SK-N-SH (cell line): ENCODE measurements around the gene TEX28. TPM values are rescaled to one million over a fixed set of nuclear protein-coding genes. Genes with fewer than 3 reads are reported as not detected.

Experiments used
- CTCF ChIA-PET: fragments of 300-600, 350-600 bp; formaldehyde crosslinking; extraction: SDS; loops from one replicate; lab custom pipeline; 2021; lab: Yijun Ruan, JAX
- POLR2A ChIA-PET: fragments of 350-600 bp; sonication (Branson Sonifier 250); formaldehyde crosslinking; extraction: SDS; loops from one replicate; lab custom pipeline; 2020; ENCODE audit warnings: antibody characterized with exemption, inconsistent platforms; lab: Yijun Ruan, JAX
- DNase-seq: peaks from one replicate; pipeline ENCODE4 v3.0.0; 2012
- H2AFZ ChIP-seq: fragments of 200-600 bp; sonication (generic); 2 replicates; pipeline ENCODE4 v1.8.1; 2016; ENCODE audit warnings: antibody characterized with exemption, mild to moderate bottlenecking, low read depth
- H3F3A ChIP-seq: fragments of 200-600 bp; sonication (generic); replicated peaks from 2 replicates; pipeline ENCODE3; 2016; ENCODE audit warnings: antibody characterized with exemption, mild to moderate bottlenecking; ENCODE audit not compliant: insufficient read depth
- H3K27ac ChIP-seq, 2 experiments: fragments of 200-500 bp in 1 of 2; fragments of 200-600 bp in 1 of 2; sonication (Bioruptor generic) in 1 of 2; sonication (generic), shearing (Covaris generic) in 1 of 2; 2 replicates each; pipeline versions ENCODE4 v1.5.1 to v1.6.1; 2014 to 2016; ENCODE audit warnings: low read depth in 2 of 2, inconsistent platforms in 1 of 2, low read length in 1 of 2, mild to moderate bottlenecking in 1 of 2, mixed read lengths in 1 of 2
- H3K27me3 ChIP-seq: fragments of 200-600 bp; sonication (generic), shearing (Covaris generic); 2 replicates; pipeline ENCODE4 v1.6.1; 2016; ENCODE audit warnings: mixed run types; ENCODE audit not compliant: insufficient read depth
- H3K36me3 ChIP-seq, 2 experiments: fragments of 200-500 bp in 1 of 2; fragments of 200-600 bp in 1 of 2; sonication (Bioruptor generic) in 1 of 2; sonication (generic) in 1 of 2; replicated peaks in 1 of 2; 2 replicates each; pipeline versions ENCODE3 to v1.5.1; 2014 to 2016; ENCODE audit warnings: low read length in 1 of 2, mild to moderate bottlenecking in 1 of 2; ENCODE audit not compliant: insufficient read depth in 2 of 2, control insufficient read depth in 1 of 2
- H3K4me1 ChIP-seq, 2 experiments: fragments of 200-500 bp in 1 of 2; fragments of 200-600 bp in 1 of 2; sonication (Bioruptor generic) in 1 of 2; sonication (generic), shearing (Covaris generic) in 1 of 2; 2 replicates each; pipeline versions ENCODE4 v1.5.1 to v1.6.1; 2014 to 2016; ENCODE audit warnings: low read depth in 1 of 2, low read length in 1 of 2, mixed run types in 1 of 2; ENCODE audit not compliant: insufficient read depth in 2 of 2, control insufficient read depth in 1 of 2
- H3K4me2 ChIP-seq: fragments of 200-600 bp; sonication (generic), shearing (Covaris generic); 2 replicates; pipeline ENCODE4 v1.6.1; 2017; ENCODE audit warnings: mixed run types
- H3K4me3 ChIP-seq, 2 experiments: fragments of 200-500 bp in 1 of 2; fragments of 200-600 bp in 1 of 2; sonication (Bioruptor generic) in 1 of 2; sonication (generic), shearing (Covaris generic) in 1 of 2; 2 replicates each; pipeline versions ENCODE4 v1.5.1 to v1.8.1; 2014 to 2016; ENCODE audit warnings: low read depth in 2 of 2, inconsistent platforms in 1 of 2, low read length in 1 of 2, mild to moderate bottlenecking in 1 of 2, mixed read lengths in 1 of 2, moderate library complexity in 1 of 2
- H3K79me2 ChIP-seq: fragments of 200-600 bp; sonication (generic); 2 replicates; pipeline ENCODE4 v1.8.1; 2017; ENCODE audit warnings: mild to moderate bottlenecking; ENCODE audit not compliant: insufficient read depth
- H3K9ac ChIP-seq: fragments of 200-600 bp; sonication (generic); 2 replicates; pipeline ENCODE4 v1.6.1; 2017; ENCODE audit warnings: mixed run types
- H3K9me2 ChIP-seq: fragments of 200-600 bp; sonication (generic); 2 replicates; pipeline ENCODE4 v1.6.1; 2017; ENCODE audit warnings: mixed run types
- H3K9me3 ChIP-seq: fragments of 200-600 bp; sonication (generic); 2 replicates; pipeline ENCODE4 v1.6.1; 2017; ENCODE audit warnings: mixed run types, mild to moderate bottlenecking, moderate library complexity
- H4K20me1 ChIP-seq: fragments of 200-600 bp; sonication (generic); 2 replicates; pipeline ENCODE4 v1.6.1; 2017; ENCODE audit warnings: mild to moderate bottlenecking, mixed run types; ENCODE audit not compliant: insufficient read depth
- ELF1 ChIP-seq: IDR thresholded peaks from 2 replicates; pipeline ENCODE4 v1.4.0; 2012
- EP300 ChIP-seq, 2 experiments: IDR thresholded peaks; 2 replicates each; pipeline versions ENCODE4 v1.4.0 to v1.6.1; 2012; ENCODE audit warnings: borderline replicate concordance in 1 of 2, low read depth in 1 of 2, low read length in 1 of 2
- EZH2phosphoT487 ChIP-seq: fragments of 200-600 bp; sonication (generic); IDR thresholded peaks from 2 replicates; pipeline ENCODE4 v1.6.1; 2017; ENCODE audit warnings: low read depth, mixed run types, mild to moderate bottlenecking, antibody characterized with exemption, moderate library complexity, borderline replicate concordance
- FOSL2 ChIP-seq: IDR thresholded peaks from 2 replicates; pipeline ENCODE4 v1.4.0; 2012; ENCODE audit warnings: low read depth, mild to moderate bottlenecking, moderate library complexity, borderline replicate concordance
- FOXJ3 ChIP-seq: sonication (generic); formaldehyde crosslinking; IDR thresholded peaks from 2 replicates; pipeline ENCODE4 v1.5.1; 2020; ENCODE audit warnings: mild to moderate bottlenecking, missing genetic modification reagents
- GABPA ChIP-seq: IDR thresholded peaks from 2 replicates; pipeline ENCODE4 v1.4.0; 2012; ENCODE audit warnings: low read depth, mild to moderate bottlenecking
- GATA2 ChIP-seq: sonication (generic); formaldehyde crosslinking; IDR thresholded peaks from 2 replicates; pipeline ENCODE4 v1.5.0; 2020; ENCODE audit warnings: mild to moderate bottlenecking, missing genetic modification reagents
- IRF3 ChIP-seq: fragments of 150-350 bp; IDR thresholded peaks from 2 replicates; pipeline ENCODE4 v1.6.1; 2016; ENCODE audit warnings: mild to moderate bottlenecking, low read depth, low read length
- JUND ChIP-seq: IDR thresholded peaks from 2 replicates; pipeline ENCODE4 v1.4.0; 2012
- MAX ChIP-seq: IDR thresholded peaks from 2 replicates; pipeline ENCODE4 v1.4.0; 2012; ENCODE audit warnings: low read depth
- MXI1 ChIP-seq: IDR thresholded peaks from 2 replicates; pipeline ENCODE4 v1.6.1; 2012; ENCODE audit warnings: mild to moderate bottlenecking, low read depth, low read length, improper control_type of control experiment
- NFIC ChIP-seq: IDR thresholded peaks from 2 replicates; pipeline ENCODE4 v1.4.0; 2012; ENCODE audit warnings: borderline replicate concordance
- PBX3 ChIP-seq: IDR thresholded peaks from 2 replicates; pipeline ENCODE4; 2012
- RAD21 ChIP-seq: IDR thresholded peaks from 2 replicates; pipeline ENCODE4 v1.6.1; 2012; ENCODE audit warnings: mild to moderate bottlenecking, low read length
- RCOR1 ChIP-seq: fragments of 150-350 bp; IDR thresholded peaks from 2 replicates; pipeline ENCODE4 v1.6.1; 2017; ENCODE audit warnings: antibody characterized with exemption, low read length
- RFX5 ChIP-seq: IDR thresholded peaks from 2 replicates; pipeline ENCODE4 v1.6.1; 2012; ENCODE audit warnings: mild to moderate bottlenecking, improper control_type of control experiment, low read length
- SIN3A ChIP-seq: IDR thresholded peaks from 2 replicates; pipeline ENCODE4 v1.6.1; 2012; ENCODE audit warnings: low read depth, mild to moderate bottlenecking, low read length, moderate library complexity, borderline replicate concordance
- TCF12 ChIP-seq: IDR thresholded peaks from 2 replicates; pipeline ENCODE4 v1.4.0; 2012
- USF1 ChIP-seq: IDR thresholded peaks from 2 replicates; pipeline ENCODE4 v1.4.0; 2012; ENCODE audit warnings: low read depth, borderline replicate concordance
- YY1 ChIP-seq: IDR thresholded peaks from 2 replicates; pipeline ENCODE4 v1.4.0; 2012; ENCODE audit warnings: low read depth, mild to moderate bottlenecking
- WGBS: methylation state at CpG from one replicate; pipeline ENCODE4 v1.1.6; 2017; ENCODE audit warnings: low lambda C conversion rate; 5-methylcytosine and 5-hydroxymethylcytosine counted together
- polyA plus RNA-seq, 3 experiments: library from polyadenylated mRNA; depleted of rRNA; stranded (reverse); fragments of >200 nt; gene quantifications; 2 replicates each; pipeline ENCODE4 v1.2.3, GENCODE V29; 2012
- TF ChIP-seq, protein P1 (sequence below): fragments of 200-600 bp; sonication (generic); IDR thresholded peaks from 2 replicates; pipeline ENCODE4 v1.6.1; 2017; ENCODE audit warnings: antibody characterized with exemption, mild to moderate bottlenecking, moderate library complexity

The TEX28 gene
- polyA plus RNA-seq, 1 of the 3 experiments (the other 2 are of a cell fraction): not detected

GRCh38 chrX:154334496-154334895 lies 39.6 kb upstream of the TEX28 start:
- Histone ChIP-seq H3K36me3 (no peaks in the 10 kb centered on the region), H3K4me1 (no peaks in the 10 kb centered on the region), H4K20me1 (no peaks in the 10 kb centered on the region), H3K4me3 (no peak overlapping the region), H3K27ac (no peak overlapping the region), H3K9me2 (no peaks in the 10 kb centered on the region), H3K79me2 (no peaks in the 10 kb centered on the region), H3K9me3 (no peaks in the 10 kb centered on the region), H3F3A (no peaks in the 10 kb centered on the region), H3K27me3 (peaks cover 41% of the 10 kb centered on the region; the same call in 1 of the 2 replicates), H3K4me2 (no peak overlapping the region), H2AFZ (no peak overlapping the region), H3K9ac (no peak overlapping the region)
- ChIA-PET POLR2A (no interaction called here), CTCF (interaction anchor here (1.5 kb wide), 1 partner anchor 26 kb away, joined by 5 read pairs; no protein-coding TSS in a partner anchor)
- 59% methylated on average over 10 of the region's 10 CpGs for WGBS
- no peak for DNase-seq
- no peak for TF ChIP-seq NFIC
- TF ChIP-seq RFX5: no peak
- TF ChIP-seq EZH2phosphoT487: no peak
- TF ChIP-seq IRF3: no peak
- TF ChIP-seq RAD21: no peak
- no peak for TF ChIP-seq FOSL2
- TF ChIP-seq, protein P1, sequence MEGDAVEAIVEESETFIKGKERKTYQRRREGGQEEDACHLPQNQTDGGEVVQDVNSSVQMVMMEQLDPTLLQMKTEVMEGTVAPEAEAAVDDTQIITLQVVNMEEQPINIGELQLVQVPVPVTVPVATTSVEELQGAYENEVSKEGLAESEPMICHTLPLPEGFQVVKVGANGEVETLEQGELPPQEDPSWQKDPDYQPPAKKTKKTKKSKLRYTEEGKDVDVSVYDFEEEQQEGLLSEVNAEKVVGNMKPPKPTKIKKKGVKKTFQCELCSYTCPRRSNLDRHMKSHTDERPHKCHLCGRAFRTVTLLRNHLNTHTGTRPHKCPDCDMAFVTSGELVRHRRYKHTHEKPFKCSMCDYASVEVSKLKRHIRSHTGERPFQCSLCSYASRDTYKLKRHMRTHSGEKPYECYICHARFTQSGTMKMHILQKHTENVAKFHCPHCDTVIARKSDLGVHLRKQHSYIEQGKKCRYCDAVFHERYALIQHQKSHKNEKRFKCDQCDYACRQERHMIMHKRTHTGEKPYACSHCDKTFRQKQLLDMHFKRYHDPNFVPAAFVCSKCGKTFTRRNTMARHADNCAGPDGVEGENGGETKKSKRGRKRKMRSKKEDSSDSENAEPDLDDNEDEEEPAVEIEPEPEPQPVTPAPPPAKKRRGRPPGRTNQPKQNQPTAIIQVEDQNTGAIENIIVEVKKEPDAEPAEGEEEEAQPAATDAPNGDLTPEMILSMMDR: no peak
- TF ChIP-seq EP300 (IDR thresholded peaks at IDR 0.05; ENCODE audit: borderline replicate concordance in 1 of 2, low read depth in 1 of 2, low read length in 1 of 2): no peak

DNA sequence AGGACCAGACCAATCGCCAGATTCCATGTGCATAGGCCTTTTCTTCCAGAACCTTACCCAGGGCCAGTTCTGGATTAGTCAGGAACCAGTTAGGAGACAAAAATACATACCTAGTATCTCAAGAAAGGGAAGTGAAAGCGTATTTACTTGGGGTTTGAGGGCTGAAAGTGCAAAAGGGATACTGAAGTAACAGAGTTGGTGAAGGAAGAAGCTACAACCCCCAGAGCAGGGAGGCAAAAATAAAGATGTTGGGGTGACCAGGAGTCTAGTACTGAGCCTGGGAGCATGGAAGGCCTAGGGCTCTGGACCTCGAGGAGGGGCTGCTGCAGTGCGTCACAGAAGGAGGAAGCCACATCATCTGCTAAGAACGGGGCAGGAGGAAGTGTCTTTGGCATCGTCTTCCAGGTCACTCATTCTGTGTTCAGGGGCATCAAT lies 38.9 kb upstream of the TEX28 start:
- Histone ChIP-seq H3K27ac (no peak overlapping the region), H4K20me1 (no peaks in the 10 kb centered on the region), H3K79me2 (no peaks in the 10 kb centered on the region), H3K9me2 (no peaks in the 10 kb centered on the region), H2AFZ (no peak overlapping the region), H3K36me3 (no peaks in the 10 kb centered on the region), H3K9ac (no peak overlapping the region), H3K27me3 (peaks cover 46% of the 10 kb centered on the region; the same call in 1 of the 2 replicates), H3K4me2 (no peak overlapping the region), H3K4me1 (no peaks in the 10 kb centered on the region), H3F3A (no peaks in the 10 kb centered on the region), H3K9me3 (no peaks in the 10 kb centered on the region), H3K4me3 (no peak overlapping the region)
- ChIA-PET CTCF (interaction anchor here (1.5 kb wide), 1 partner anchor 26 kb away, joined by 5 read pairs; no protein-coding TSS in a partner anchor), POLR2A (no interaction called here)
- WGBS: 41% methylated on average over 4 of the region's 6 CpGs
- DNase-seq: no peak
- TF ChIP-seq RFX5 (no peak), YY1 (no peak), RAD21 (no peak), TCF12 (no peak), MAX (no peak), ELF1 (no peak), PBX3 (no peak), GABPA (no peak), RCOR1 (no peak), USF1 (no peak), MXI1 (no peak), FOXJ3 (no peak), JUND (no peak), SIN3A (no peak), GATA2 (CRISPR knock-in tag) (no peak)
- TF ChIP-seq, protein P1: no peak
